Measurements from ENCODE around the gene PRDM7. TPM values are rescaled to one million over a fixed set of nuclear protein-coding genes. Genes with fewer than 3 reads are reported as not detected.
A peak's percentile ranks its signal among the peaks of the same experiment; 100 is the strongest.

The PRDM7 gene
- total RNA-seq, 1 experiment from 2014 or later: not detected

DNA sequence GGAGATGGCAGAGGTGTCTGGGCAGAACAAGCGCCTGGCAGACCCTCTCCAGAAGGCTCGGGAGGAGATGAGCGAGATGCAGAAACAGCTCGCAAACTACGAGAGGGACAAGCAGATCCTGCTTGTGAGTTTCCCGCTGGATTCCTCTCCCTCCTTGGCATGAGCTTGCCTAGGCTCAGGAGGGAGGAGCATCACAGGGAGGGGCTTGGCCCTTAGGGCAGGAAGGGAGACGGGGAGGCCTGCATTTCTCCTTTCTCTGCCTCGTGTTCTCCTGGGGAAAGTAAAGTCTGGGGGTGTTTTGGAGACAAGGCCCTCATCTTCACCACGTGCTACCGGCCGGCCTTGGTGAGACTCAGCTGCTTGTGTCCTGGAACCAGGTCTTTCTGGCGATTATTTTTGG is 39.9 kb downstream of the PRDM7 start:
- Histone ChIP-seq H2BK15ac (ENCODE audit: low read depth, low read length) (no peak overlapping the region), H4K8ac (replicated peaks; ENCODE audit: insufficient read length, low read depth, low read length) (no peak overlapping the region), H2BK120ac (ENCODE audit: low read depth, low read length, poor library complexity, severe bottlenecking) (no peak overlapping the region), H4K91ac (ENCODE audit: insufficient read length, low read depth, low read length) (no peak overlapping the region), H2BK12ac (ENCODE audit: insufficient read length, low read depth, low read length) (no peak overlapping the region), H3K27ac (ENCODE audit: insufficient read length, low read depth, low read length) (no peak overlapping the region), H3K23me2 (ENCODE audit: insufficient read length, low read depth, low read length, poor library complexity, severe bottlenecking) (no peaks in the 10 kb centered on the region), H3K14ac (ENCODE audit: insufficient read depth, low read length) (no peak overlapping the region), H3K18ac (ENCODE audit: insufficient read length, low read depth, low read length) (no peak overlapping the region), H2AFZ (ENCODE audit: low read length) (no peak overlapping the region), H3K27me3 (ENCODE audit: insufficient read depth, low read length) (no peaks in the 10 kb centered on the region), H3K56ac (ENCODE audit: insufficient read length, low read depth, low read length) (no peak overlapping the region), H4K5ac (ENCODE audit: insufficient read length, low read depth, low read length) (no peak overlapping the region), H3K4me2 (ENCODE audit: insufficient read depth, insufficient read length, low read length) (no peak overlapping the region), H3K23ac (ENCODE audit: insufficient read length, low read depth, low read length) (no peak overlapping the region), H3T11ph (ENCODE audit: low read length) (no peak overlapping the region), H3K79me1 (ENCODE audit: insufficient read depth, low read depth, low read length, poor library complexity, severe bottlenecking) (no peaks in the 10 kb centered on the region), H4K20me1 (ENCODE audit: control insufficient read depth, insufficient read depth, insufficient read length) (no peaks in the 10 kb centered on the region), H2BK20ac (ENCODE audit: low read depth, low read length, poor library complexity, severe bottlenecking) (no peak overlapping the region), H3K4ac (ENCODE audit: low read depth, low read length) (no peak overlapping the region), H3K9me3 (ENCODE audit: control insufficient read depth, low read depth, low read length) (no peaks in the 10 kb centered on the region), H2BK5ac (ENCODE audit: insufficient read length, low read length) (no peak overlapping the region), H2AK5ac (ENCODE audit: insufficient read length, low read length) (no peak overlapping the region), H3K9ac (ENCODE audit: extremely low read depth, insufficient read length, low read length) (no peak overlapping the region), H3K4me1 (ENCODE audit: insufficient read depth, low read length) (peaks cover 2% of the 10 kb centered on the region; the same call in 1 of the 2 replicates), H3K79me2 (ENCODE audit: insufficient read depth, low read length) (no peaks in the 10 kb centered on the region)
- Mint-ChIP-seq H3K4me3 (no peak overlapping the region; a peak in 1 of 5 replicates), H3K27ac (peak overlapping the region in 1 of 3 experiments; percentile 79; a peak in 2 of 7 replicates), H3K27me3 (ENCODE audit: low read depth) (no peaks in the 10 kb centered on the region; the same call in 1 of the 2 replicates), H3K9me3 (no peaks in the 10 kb centered on the region), H3K4me1 (peaks cover 13 to 20% of the 10 kb centered on the region in 2 experiments), H3K36me3 (ENCODE audit: insufficient read depth in 1 of 3, low read depth in 3 of 3) (peaks cover 12 to 72% (median 60%) of the 10 kb centered on the region in 3 experiments)
- TF ChIP-seq, protein P1, sequence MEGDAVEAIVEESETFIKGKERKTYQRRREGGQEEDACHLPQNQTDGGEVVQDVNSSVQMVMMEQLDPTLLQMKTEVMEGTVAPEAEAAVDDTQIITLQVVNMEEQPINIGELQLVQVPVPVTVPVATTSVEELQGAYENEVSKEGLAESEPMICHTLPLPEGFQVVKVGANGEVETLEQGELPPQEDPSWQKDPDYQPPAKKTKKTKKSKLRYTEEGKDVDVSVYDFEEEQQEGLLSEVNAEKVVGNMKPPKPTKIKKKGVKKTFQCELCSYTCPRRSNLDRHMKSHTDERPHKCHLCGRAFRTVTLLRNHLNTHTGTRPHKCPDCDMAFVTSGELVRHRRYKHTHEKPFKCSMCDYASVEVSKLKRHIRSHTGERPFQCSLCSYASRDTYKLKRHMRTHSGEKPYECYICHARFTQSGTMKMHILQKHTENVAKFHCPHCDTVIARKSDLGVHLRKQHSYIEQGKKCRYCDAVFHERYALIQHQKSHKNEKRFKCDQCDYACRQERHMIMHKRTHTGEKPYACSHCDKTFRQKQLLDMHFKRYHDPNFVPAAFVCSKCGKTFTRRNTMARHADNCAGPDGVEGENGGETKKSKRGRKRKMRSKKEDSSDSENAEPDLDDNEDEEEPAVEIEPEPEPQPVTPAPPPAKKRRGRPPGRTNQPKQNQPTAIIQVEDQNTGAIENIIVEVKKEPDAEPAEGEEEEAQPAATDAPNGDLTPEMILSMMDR (conservative IDR thresholded peaks at IDR 0.05): no peak
- no CpG with 5 or more reads among the region's 12 CpGs for WGBS (ENCODE audit: extremely low coverage, insufficient read length, low lambda C conversion rate)
- DNase-seq: no peak

Measured in H9 (cell line).